Nephron progenitor cell (in vitro differentiated cells): Measurements from ENCODE around the gene RPS6KC1.

Experiments
- DNase-seq: peaks from one replicate; pipeline ENCODE4 v3.0.0; 2021
- H3K27ac Mint-ChIP-seq: 2 replicates; pipeline ENCODE4 v1.8.0; 2021; ENCODE audit warnings: mild to moderate bottlenecking, moderate library complexity, mixed read lengths
- H3K27me3 Mint-ChIP-seq: 2 replicates; pipeline ENCODE4 v1.8.0; 2021; ENCODE audit warnings: mild to moderate bottlenecking, low read depth, mixed read lengths; ENCODE audit not compliant: poor library complexity
- H3K36me3 Mint-ChIP-seq: 2 replicates; pipeline ENCODE4 v1.8.0; 2021; ENCODE audit warnings: low read depth, mixed read lengths
- H3K4me1 Mint-ChIP-seq: 2 replicates; pipeline ENCODE4 v1.8.0; 2021; ENCODE audit warnings: mixed read lengths
- H3K4me3 Mint-ChIP-seq: 2 replicates; pipeline ENCODE4 v1.8.0; 2021; ENCODE audit warnings: mild to moderate bottlenecking, moderate library complexity, mixed read lengths
- H3K9me3 Mint-ChIP-seq: 2 replicates; pipeline ENCODE4 v1.8.0; 2021; ENCODE audit warnings: mild to moderate bottlenecking, moderate library complexity, mixed read lengths
- CTCF ChIP-seq: fragments of 200-600 bp; sonication (generic); IDR thresholded peaks from 2 replicates; pipeline ENCODE4 v1.5.0; 2021; ENCODE audit warnings: antibody characterized with exemption

RPS6KC1 gene

GRCh38 chr1:213242883-213243282 lies 191.8 kb downstream of the RPS6KC1 start:
- TF ChIP-seq CTCF, result no peak
- Mint-ChIP-seq H3K9me3 (no peaks in the 10 kb centered on the region), H3K4me3 (no peak overlapping the region), H3K4me1 (no peaks in the 10 kb centered on the region), H3K27me3 (no peaks in the 10 kb centered on the region), H3K27ac (peak overlapping the region; percentile 44), H3K36me3 (peaks cover 11% of the 10 kb centered on the region)
- DNase-seq, result no peak

- Mint-ChIP-seq H3K27me3 (no peaks in the 10 kb centered on the region), H3K36me3 (peaks cover 12% of the 10 kb centered on the region), H3K9me3 (no peaks in the 10 kb centered on the region), H3K4me3 (no peak overlapping the region), H3K4me1 (peaks cover under 1% of the 10 kb centered on the region), H3K27ac (no peak overlapping the region)
- DNase-seq, result peak; percentile 47
- peak; percentile 79 for TF ChIP-seq CTCF
These were observed 193.6 kb downstream of the RPS6KC1 start for GRCh38 chr1:213244664-213245091.

DNA sequence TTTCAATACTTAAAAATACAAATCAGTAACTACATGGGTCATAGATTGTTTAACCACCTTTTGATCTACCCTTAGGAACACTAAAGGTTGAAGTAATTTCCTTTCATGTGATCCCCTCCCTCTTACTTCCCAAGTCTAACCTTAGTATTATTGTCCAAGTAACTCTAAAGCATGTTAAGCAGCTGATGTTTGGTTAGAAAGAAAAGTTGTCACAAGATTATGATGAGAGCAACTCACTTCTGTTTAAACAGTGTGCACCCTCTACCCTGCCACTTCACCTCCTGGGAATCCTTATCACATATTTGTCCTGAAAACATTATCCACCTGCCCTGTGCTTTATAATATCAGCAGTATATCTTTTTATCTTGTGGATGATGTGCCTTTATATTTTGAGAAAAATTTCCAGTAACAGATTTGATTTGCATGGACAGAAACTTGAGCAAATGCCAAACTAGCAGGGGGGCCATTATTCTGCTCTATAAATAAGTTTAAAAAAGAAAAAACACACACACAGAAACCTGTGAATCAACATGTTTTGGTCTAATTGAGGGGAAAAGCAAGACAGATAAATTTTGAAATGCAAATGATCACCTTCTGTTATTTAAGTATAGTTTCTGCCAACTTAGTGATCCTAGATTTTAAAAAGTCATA lies 194.3 kb downstream of the RPS6KC1 start:
- Mint-ChIP-seq H3K27me3 (no peaks in the 10 kb centered on the region), H3K4me3 (no peak overlapping the region), H3K36me3 (peaks cover 12% of the 10 kb centered on the region), H3K4me1 (peaks cover 6% of the 10 kb centered on the region), H3K9me3 (no peaks in the 10 kb centered on the region), H3K27ac (no peak overlapping the region)
- no peak for DNase-seq
- no peak for TF ChIP-seq CTCF

GRCh38 chr1:213247038-213247437 lies 196.0 kb downstream of the RPS6KC1 start:
- no peaks in the 10 kb centered on the region for H3K9me3 Mint-ChIP-seq
- H3K27me3 Mint-ChIP-seq, result no peaks in the 10 kb centered on the region
- H3K4me3 Mint-ChIP-seq, result no peak overlapping the region
- peaks cover 10% of the 10 kb centered on the region for H3K4me1 Mint-ChIP-seq
- no peak for TF ChIP-seq CTCF
- peaks cover 5% of the 10 kb centered on the region for H3K36me3 Mint-ChIP-seq
- DNase-seq, result no peak
- no peak overlapping the region for H3K27ac Mint-ChIP-seq

GRCh38 chr1:213249395-213249794 lies 198.4 kb downstream of the RPS6KC1 start:
- no peaks in the 10 kb centered on the region for H3K27me3 Mint-ChIP-seq
- H3K9me3 Mint-ChIP-seq, result no peaks in the 10 kb centered on the region
- peaks cover 12% of the 10 kb centered on the region for H3K4me1 Mint-ChIP-seq
- DNase-seq, result no peak
- peaks cover 5% of the 10 kb centered on the region for H3K36me3 Mint-ChIP-seq
- no peak overlapping the region for H3K27ac Mint-ChIP-seq
- TF ChIP-seq CTCF, result no peak
- no peak overlapping the region for H3K4me3 Mint-ChIP-seq

GRCh38 chr1:213250041-213250440 lies 199.0 kb downstream of the RPS6KC1 start:
- Mint-ChIP-seq H3K27me3 (no peaks in the 10 kb centered on the region), H3K4me3 (no peak overlapping the region), H3K27ac (no peak overlapping the region), H3K4me1 (peaks cover 12% of the 10 kb centered on the region), H3K9me3 (no peaks in the 10 kb centered on the region), H3K36me3 (peaks cover 5% of the 10 kb centered on the region)
- TF ChIP-seq CTCF, result no peak
- DNase-seq, result no peak
